Type B pancreatic cell (in vitro differentiated cells): ENCODE measurements around the gene PIAS2. TPM values are rescaled to one million over a fixed set of nuclear protein-coding genes. Genes with fewer than 3 reads are reported as not detected.

Experiments used
- DNase-seq: peaks from one replicate; pipeline ENCODE4 v3.0.0; 2021; ENCODE audit warnings: mixed read lengths; ENCODE audit not compliant: unreplicated experiment; ENCODE audit errors: extremely low spot score
- H3K27ac Mint-ChIP-seq: 2 replicates; pipeline ENCODE4 v1.8.0; 2021; ENCODE audit warnings: mild to moderate bottlenecking, mixed read lengths
- H3K27me3 Mint-ChIP-seq: 2 replicates; pipeline ENCODE4 v1.8.0; 2021; ENCODE audit warnings: mixed read lengths
- H3K36me3 Mint-ChIP-seq: 2 replicates; pipeline ENCODE4 v1.8.0; 2021; ENCODE audit warnings: mixed read lengths
- H3K4me1 Mint-ChIP-seq: one replicate; pipeline ENCODE4 v1.8.0; 2021; ENCODE audit warnings: mixed read lengths; ENCODE audit not compliant: unreplicated experiment
- H3K4me3 Mint-ChIP-seq: 2 replicates; pipeline ENCODE4 v1.8.0; 2021; ENCODE audit warnings: mild to moderate bottlenecking, mixed read lengths
- H3K9me3 Mint-ChIP-seq: 2 replicates; pipeline ENCODE4 v1.8.0; 2021; ENCODE audit warnings: mixed read lengths
- total RNA-seq: library from RNA; stranded (reverse); gene quantifications from 2 replicates; pipeline ENCODE4 v1.2.1, GENCODE V29; 2021; ENCODE audit warnings: low replicate concordance
- TF ChIP-seq, protein P1 (sequence below): fragments of 200-600 bp; sonication (generic); conservative IDR thresholded peaks from 2 replicates; pipeline ENCODE4 v1.5.0; 2021; ENCODE audit warnings: antibody characterized with exemption, mild to moderate bottlenecking

PIAS2 gene
- total RNA-seq, 1 donor from 2014 or later: 37.6 TPM

DNA sequence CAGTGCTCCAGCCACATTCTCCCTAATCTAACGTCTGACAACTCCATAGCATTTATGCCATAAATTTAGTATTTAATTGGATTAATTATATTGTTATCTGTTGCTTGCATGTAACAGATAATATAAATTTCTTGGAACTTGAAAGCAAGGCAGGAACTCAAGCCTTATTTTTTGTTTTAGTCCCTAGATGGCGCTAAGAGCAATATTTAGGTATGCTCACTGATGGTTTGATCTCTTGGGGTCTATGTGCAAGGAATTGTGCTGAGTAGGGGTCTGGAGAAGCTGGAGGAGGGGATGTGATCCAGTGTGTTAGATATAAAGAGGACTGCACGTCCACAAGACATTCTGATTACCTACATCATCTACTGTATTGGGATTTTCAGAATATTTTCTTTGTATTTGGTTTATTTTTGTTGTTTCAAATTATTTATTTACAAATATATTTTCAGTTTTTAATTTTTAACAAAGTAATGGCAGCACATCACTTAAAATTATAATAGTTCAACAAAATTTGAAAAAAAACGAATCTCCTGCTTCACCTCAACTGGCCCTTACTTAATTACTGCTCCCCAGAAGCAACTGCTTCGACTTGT is 32.9 kb upstream of the PIAS2 start:
- Mint-ChIP-seq H3K27me3 (peaks cover 2% of the 10 kb centered on the region), H3K4me3 (no peak overlapping the region), H3K9me3 (no peaks in the 10 kb centered on the region), H3K36me3 (no peaks in the 10 kb centered on the region), H3K27ac (no peak overlapping the region), H3K4me1 (no peaks in the 10 kb centered on the region)
- DNase-seq: no peak
- TF ChIP-seq, protein P1, sequence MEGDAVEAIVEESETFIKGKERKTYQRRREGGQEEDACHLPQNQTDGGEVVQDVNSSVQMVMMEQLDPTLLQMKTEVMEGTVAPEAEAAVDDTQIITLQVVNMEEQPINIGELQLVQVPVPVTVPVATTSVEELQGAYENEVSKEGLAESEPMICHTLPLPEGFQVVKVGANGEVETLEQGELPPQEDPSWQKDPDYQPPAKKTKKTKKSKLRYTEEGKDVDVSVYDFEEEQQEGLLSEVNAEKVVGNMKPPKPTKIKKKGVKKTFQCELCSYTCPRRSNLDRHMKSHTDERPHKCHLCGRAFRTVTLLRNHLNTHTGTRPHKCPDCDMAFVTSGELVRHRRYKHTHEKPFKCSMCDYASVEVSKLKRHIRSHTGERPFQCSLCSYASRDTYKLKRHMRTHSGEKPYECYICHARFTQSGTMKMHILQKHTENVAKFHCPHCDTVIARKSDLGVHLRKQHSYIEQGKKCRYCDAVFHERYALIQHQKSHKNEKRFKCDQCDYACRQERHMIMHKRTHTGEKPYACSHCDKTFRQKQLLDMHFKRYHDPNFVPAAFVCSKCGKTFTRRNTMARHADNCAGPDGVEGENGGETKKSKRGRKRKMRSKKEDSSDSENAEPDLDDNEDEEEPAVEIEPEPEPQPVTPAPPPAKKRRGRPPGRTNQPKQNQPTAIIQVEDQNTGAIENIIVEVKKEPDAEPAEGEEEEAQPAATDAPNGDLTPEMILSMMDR: peak; percentile 72

GRCh38 chr18:46946656-46947282 is 29.5 kb upstream of the PIAS2 start:
- DNase-seq: peak; percentile 83
- Mint-ChIP-seq H3K36me3 (no peaks in the 10 kb centered on the region), H3K27ac (no peak overlapping the region), H3K9me3 (no peaks in the 10 kb centered on the region), H3K4me3 (no peak overlapping the region), H3K27me3 (peaks cover 6% of the 10 kb centered on the region), H3K4me1 (no peaks in the 10 kb centered on the region)
- TF ChIP-seq, protein P1: no peak

- no peaks in the 10 kb centered on the region for H3K4me1 Mint-ChIP-seq
- H3K27me3 Mint-ChIP-seq: peaks cover 10% of the 10 kb centered on the region
- no peak for DNase-seq
- no peaks in the 10 kb centered on the region for H3K36me3 Mint-ChIP-seq
- H3K9me3 Mint-ChIP-seq: no peaks in the 10 kb centered on the region
- no peak overlapping the region for H3K27ac Mint-ChIP-seq
- no peak overlapping the region for H3K4me3 Mint-ChIP-seq
- TF ChIP-seq, protein P1: no peak
These were observed 25.3 kb upstream of the PIAS2 start for GRCh38 chr18:46942646-46943045.

GRCh38 chr18:46939998-46940571 is 22.8 kb upstream of the PIAS2 start:
- DNase-seq: no peak
- TF ChIP-seq, protein P1: no peak
- H3K27ac Mint-ChIP-seq: peak overlapping the region; percentile 18
- H3K27me3 Mint-ChIP-seq: peaks cover 8% of the 10 kb centered on the region
- H3K4me3 Mint-ChIP-seq: no peak overlapping the region
- H3K4me1 Mint-ChIP-seq: no peaks in the 10 kb centered on the region
- no peaks in the 10 kb centered on the region for H3K9me3 Mint-ChIP-seq
- no peaks in the 10 kb centered on the region for H3K36me3 Mint-ChIP-seq

- Mint-ChIP-seq H3K36me3 (no peaks in the 10 kb centered on the region), H3K9me3 (no peaks in the 10 kb centered on the region), H3K27ac (peak overlapping the region; percentile 18), H3K27me3 (peaks cover 8% of the 10 kb centered on the region), H3K4me3 (no peak overlapping the region), H3K4me1 (no peaks in the 10 kb centered on the region)
- DNase-seq: no peak
- TF ChIP-seq, protein P1: no peak
These were observed 22.1 kb upstream of the PIAS2 start for GRCh38 chr18:46939337-46939963.
